ENCODE data around the gene ANP32E.

DNA sequence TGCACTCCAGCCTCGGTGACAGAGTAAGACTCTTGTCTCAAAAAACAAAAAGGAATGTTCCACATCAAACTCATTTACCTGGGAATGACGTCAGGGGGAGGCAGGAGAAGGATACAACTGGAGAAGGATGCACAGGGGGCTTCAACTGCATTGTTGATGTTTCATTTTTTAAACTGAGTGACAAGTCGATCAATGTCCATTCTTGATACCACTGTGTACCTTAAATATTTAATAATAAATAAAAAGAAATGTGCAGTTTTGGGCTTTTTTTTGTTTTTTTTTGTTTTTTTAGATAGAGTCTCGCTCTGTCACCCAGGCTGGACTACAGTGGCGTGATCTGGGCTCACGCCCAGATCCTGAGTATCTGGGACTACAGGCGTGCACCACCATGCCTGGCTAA is 50.4 kb downstream of the ANP32E start:
- TF ChIP-seq, protein P1, sequence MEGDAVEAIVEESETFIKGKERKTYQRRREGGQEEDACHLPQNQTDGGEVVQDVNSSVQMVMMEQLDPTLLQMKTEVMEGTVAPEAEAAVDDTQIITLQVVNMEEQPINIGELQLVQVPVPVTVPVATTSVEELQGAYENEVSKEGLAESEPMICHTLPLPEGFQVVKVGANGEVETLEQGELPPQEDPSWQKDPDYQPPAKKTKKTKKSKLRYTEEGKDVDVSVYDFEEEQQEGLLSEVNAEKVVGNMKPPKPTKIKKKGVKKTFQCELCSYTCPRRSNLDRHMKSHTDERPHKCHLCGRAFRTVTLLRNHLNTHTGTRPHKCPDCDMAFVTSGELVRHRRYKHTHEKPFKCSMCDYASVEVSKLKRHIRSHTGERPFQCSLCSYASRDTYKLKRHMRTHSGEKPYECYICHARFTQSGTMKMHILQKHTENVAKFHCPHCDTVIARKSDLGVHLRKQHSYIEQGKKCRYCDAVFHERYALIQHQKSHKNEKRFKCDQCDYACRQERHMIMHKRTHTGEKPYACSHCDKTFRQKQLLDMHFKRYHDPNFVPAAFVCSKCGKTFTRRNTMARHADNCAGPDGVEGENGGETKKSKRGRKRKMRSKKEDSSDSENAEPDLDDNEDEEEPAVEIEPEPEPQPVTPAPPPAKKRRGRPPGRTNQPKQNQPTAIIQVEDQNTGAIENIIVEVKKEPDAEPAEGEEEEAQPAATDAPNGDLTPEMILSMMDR (tag by site-specific recombination; IDR thresholded peaks at IDR 0.05), result no peak
- TF ChIP-seq, protein P2, sequence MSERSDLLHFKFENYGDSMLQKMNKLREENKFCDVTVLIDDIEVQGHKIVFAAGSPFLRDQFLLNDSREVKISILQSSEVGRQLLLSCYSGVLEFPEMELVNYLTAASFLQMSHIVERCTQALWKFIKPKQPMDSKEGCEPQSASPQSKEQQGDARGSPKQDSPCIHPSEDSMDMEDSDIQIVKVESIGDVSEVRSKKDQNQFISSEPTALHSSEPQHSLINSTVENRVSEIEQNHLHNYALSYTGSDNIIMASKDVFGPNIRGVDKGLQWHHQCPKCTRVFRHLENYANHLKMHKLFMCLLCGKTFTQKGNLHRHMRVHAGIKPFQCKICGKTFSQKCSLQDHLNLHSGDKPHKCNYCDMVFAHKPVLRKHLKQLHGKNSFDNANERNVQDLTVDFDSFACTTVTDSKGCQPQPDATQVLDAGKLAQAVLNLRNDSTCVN (tag by site-specific recombination; optimal IDR thresholded peaks at IDR 0.05), result no peak
- TF ChIP-seq, protein P3, sequence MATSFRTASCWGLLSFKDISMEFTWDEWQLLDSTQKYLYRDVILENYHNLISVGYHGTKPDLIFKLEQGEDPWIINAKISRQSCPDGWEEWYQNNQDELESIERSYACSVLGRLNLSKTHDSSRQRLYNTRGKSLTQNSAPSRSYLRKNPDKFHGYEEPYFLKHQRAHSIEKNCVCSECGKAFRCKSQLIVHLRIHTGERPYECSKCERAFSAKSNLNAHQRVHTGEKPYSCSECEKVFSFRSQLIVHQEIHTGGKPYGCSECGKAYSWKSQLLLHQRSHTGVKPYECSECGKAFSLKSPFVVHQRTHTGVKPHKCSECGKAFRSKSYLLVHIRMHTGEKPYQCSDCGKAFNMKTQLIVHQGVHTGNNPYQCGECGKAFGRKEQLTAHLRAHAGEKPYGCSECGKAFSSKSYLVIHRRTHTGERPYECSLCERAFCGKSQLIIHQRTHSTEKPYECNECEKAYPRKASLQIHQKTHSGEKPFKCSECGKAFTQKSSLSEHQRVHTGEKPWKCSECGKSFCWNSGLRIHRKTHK (tag by site-specific recombination; IDR thresholded peaks at IDR 0.05), result no peak
- TF ChIP-seq, protein P4, sequence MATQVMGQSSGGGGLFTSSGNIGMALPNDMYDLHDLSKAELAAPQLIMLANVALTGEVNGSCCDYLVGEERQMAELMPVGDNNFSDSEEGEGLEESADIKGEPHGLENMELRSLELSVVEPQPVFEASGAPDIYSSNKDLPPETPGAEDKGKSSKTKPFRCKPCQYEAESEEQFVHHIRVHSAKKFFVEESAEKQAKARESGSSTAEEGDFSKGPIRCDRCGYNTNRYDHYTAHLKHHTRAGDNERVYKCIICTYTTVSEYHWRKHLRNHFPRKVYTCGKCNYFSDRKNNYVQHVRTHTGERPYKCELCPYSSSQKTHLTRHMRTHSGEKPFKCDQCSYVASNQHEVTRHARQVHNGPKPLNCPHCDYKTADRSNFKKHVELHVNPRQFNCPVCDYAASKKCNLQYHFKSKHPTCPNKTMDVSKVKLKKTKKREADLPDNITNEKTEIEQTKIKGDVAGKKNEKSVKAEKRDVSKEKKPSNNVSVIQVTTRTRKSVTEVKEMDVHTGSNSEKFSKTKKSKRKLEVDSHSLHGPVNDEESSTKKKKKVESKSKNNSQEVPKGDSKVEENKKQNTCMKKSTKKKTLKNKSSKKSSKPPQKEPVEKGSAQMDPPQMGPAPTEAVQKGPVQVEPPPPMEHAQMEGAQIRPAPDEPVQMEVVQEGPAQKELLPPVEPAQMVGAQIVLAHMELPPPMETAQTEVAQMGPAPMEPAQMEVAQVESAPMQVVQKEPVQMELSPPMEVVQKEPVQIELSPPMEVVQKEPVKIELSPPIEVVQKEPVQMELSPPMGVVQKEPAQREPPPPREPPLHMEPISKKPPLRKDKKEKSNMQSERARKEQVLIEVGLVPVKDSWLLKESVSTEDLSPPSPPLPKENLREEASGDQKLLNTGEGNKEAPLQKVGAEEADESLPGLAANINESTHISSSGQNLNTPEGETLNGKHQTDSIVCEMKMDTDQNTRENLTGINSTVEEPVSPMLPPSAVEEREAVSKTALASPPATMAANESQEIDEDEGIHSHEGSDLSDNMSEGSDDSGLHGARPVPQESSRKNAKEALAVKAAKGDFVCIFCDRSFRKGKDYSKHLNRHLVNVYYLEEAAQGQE (tag by site-specific recombination; IDR thresholded peaks at IDR 0.05), result no peak
- TF ChIP-seq ZNF2 (tag by site-specific recombination; IDR thresholded peaks at IDR 0.05) (no peak), TCF7L2 (IDR thresholded peaks at IDR 0.05; ENCODE audit: borderline replicate concordance, low read depth, low read length) (no peak), ZNF416 (tag by site-specific recombination; IDR thresholded peaks at IDR 0.05) (no peak), ZBTB7A (tag by site-specific recombination; IDR thresholded peaks at IDR 0.05; ENCODE audit: low read depth) (no peak), ZNF629 (tag by site-specific recombination; IDR thresholded peaks at IDR 0.05) (no peak), ZSCAN23 (tag by site-specific recombination; IDR thresholded peaks at IDR 0.05) (no peak)
- TF ChIP-seq, protein P5, sequence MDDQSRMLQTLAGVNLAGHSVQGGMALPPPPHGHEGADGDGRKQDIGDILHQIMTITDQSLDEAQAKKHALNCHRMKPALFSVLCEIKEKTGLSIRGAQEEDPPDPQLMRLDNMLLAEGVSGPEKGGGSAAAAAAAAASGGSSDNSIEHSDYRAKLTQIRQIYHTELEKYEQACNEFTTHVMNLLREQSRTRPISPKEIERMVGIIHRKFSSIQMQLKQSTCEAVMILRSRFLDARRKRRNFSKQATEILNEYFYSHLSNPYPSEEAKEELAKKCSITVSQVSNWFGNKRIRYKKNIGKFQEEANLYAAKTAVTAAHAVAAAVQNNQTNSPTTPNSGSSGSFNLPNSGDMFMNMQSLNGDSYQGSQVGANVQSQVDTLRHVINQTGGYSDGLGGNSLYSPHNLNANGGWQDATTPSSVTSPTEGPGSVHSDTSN (CRISPR knock-in tag; IDR thresholded peaks at IDR 0.05), result no peak

Measured in HEK293 (cell line).